ENCODE measurements around the gene TSC22D4.
A peak's percentile ranks its signal among the peaks of the same experiment; 100 is the strongest.
"Not testable (repeated sequence)": the region's sequence is repeated elsewhere in the genome, so short reads cannot be mapped to it uniquely, and the experiment has no call there.

The TSC22D4 gene

GRCh38 chr7:100478958-100479660 lies at the start of gene TSC22D4:
Gene TSC22D4, minus strand, starts transcription at chr7:100479214. Its CDS starts 1,176 bp downstream, at chr7:100478038.
- peak; percentile 77 for DNase-seq (ENCODE audit: low read depth, low spot score)
- H3K27ac ChIP-seq: peak within 1 kb of the TSS; percentile 75
- peak within 1 kb of the TSS; percentile 97 for H3K4me3 ChIP-seq
- H3K36me3 ChIP-seq (ENCODE audit: insufficient read depth, low read length): peaks cover 4% of the 10 kb centered on the region; the same call in 1 of the 2 replicates
- no peak for TF ChIP-seq EZH2 (IDR thresholded peaks at IDR 0.05)
- peak; percentile 92 for TF ChIP-seq FOXP2 (optimal IDR thresholded peaks at IDR 0.05; ENCODE audit: control extremely low read depth, extremely low read length, insufficient read depth)
- TF ChIP-seq POLR2AphosphoS5 (IDR thresholded peaks at IDR 0.05; ENCODE audit: borderline replicate concordance, low read depth, low read length): peak; percentile 80
- peak within 1 kb of the TSS; percentile 80 for H3K9ac ChIP-seq (ENCODE audit: insufficient read length)
- H3K9me3 ChIP-seq (ENCODE audit: low read depth, low read length): no peaks in the 10 kb centered on the region

- not testable (repeated sequence) for H3K4me3 ChIP-seq, H3K27ac ChIP-seq
Observed at GRCh38 chr7:100528108-100528866, 49.3 kb upstream of the TSC22D4 start.

GRCh38 chr7:100523192-100523591 lies 44.2 kb upstream of the TSC22D4 start:
- H3K36me3 ChIP-seq (ENCODE audit: insufficient read depth, low read length); H3K27ac ChIP-seq; H3K9ac ChIP-seq (ENCODE audit: insufficient read length); H3K9me3 ChIP-seq (ENCODE audit: low read depth, low read length); H3K4me3 ChIP-seq; DNase-seq (ENCODE audit: low read depth, low spot score): not testable (repeated sequence)

More at GRCh38 chr7:100528108-100528866, 49.3 kb upstream of the TSC22D4 start:
- H3K9ac ChIP-seq (ENCODE audit: insufficient read length); DNase-seq (ENCODE audit: low read depth, low spot score); H3K9me3 ChIP-seq (ENCODE audit: low read depth, low read length); H3K36me3 ChIP-seq (ENCODE audit: insufficient read depth, low read length): not testable (repeated sequence)

- DNase-seq (ENCODE audit: low read depth, low spot score); H3K36me3 ChIP-seq (ENCODE audit: insufficient read depth, low read length); H3K9ac ChIP-seq (ENCODE audit: insufficient read length); H3K9me3 ChIP-seq (ENCODE audit: low read depth, low read length); H3K4me3 ChIP-seq: not testable (repeated sequence)
- peak overlapping the region; percentile 44; the same call in 1 of the 2 replicates for H3K27ac ChIP-seq
Observed at GRCh38 chr7:100521909-100522593, 43.0 kb upstream of the TSC22D4 start.

GRCh38 chr7:100521076-100521475 lies 42.1 kb upstream of the TSC22D4 start:
- no peak for TF ChIP-seq POLR2AphosphoS5 (IDR thresholded peaks at IDR 0.05; ENCODE audit: borderline replicate concordance, low read depth, low read length)
- no peak for TF ChIP-seq EZH2 (IDR thresholded peaks at IDR 0.05)
- no peak for TF ChIP-seq FOXP2 (optimal IDR thresholded peaks at IDR 0.05; ENCODE audit: control extremely low read depth, extremely low read length, insufficient read depth)
- H3K27ac ChIP-seq: no peak overlapping the region; the same call in 1 of the 2 replicates
- H3K36me3 ChIP-seq (ENCODE audit: insufficient read depth, low read length): no peaks in the 10 kb centered on the region
- H3K9me3 ChIP-seq (ENCODE audit: low read depth, low read length): no peaks in the 10 kb centered on the region
- DNase-seq (ENCODE audit: low read depth, low spot score): no peak
- no peak overlapping the region for H3K4me3 ChIP-seq
- no peak overlapping the region for H3K9ac ChIP-seq (ENCODE audit: insufficient read length)

GRCh38 chr7:100520138-100520537 lies 41.1 kb upstream of the TSC22D4 start:
- H3K9ac ChIP-seq (ENCODE audit: insufficient read length): no peak overlapping the region
- 0 out of 2 replicates have a peak overlapping the region, but pooled peaks have one; percentile 48 for H3K27ac ChIP-seq
- H3K4me3 ChIP-seq: no peak overlapping the region
- no peaks in the 10 kb centered on the region for H3K9me3 ChIP-seq (ENCODE audit: low read depth, low read length)
- no peaks in the 10 kb centered on the region for H3K36me3 ChIP-seq (ENCODE audit: insufficient read depth, low read length)
- DNase-seq (ENCODE audit: low read depth, low spot score): no peak
- TF ChIP-seq FOXP2 (optimal IDR thresholded peaks at IDR 0.05; ENCODE audit: control extremely low read depth, extremely low read length, insufficient read depth) (no peak), EZH2 (IDR thresholded peaks at IDR 0.05) (no peak), POLR2AphosphoS5 (IDR thresholded peaks at IDR 0.05; ENCODE audit: borderline replicate concordance, low read depth, low read length) (no peak)

- H3K9ac ChIP-seq (ENCODE audit: insufficient read length): no peak overlapping the region
- DNase-seq (ENCODE audit: low read depth, low spot score): no peak
- TF ChIP-seq FOXP2 (optimal IDR thresholded peaks at IDR 0.05; ENCODE audit: control extremely low read depth, extremely low read length, insufficient read depth) (no peak), POLR2AphosphoS5 (IDR thresholded peaks at IDR 0.05; ENCODE audit: borderline replicate concordance, low read depth, low read length) (no peak), EZH2 (IDR thresholded peaks at IDR 0.05) (no peak)
- no peaks in the 10 kb centered on the region for H3K36me3 ChIP-seq (ENCODE audit: insufficient read depth, low read length)
- 0 out of 2 replicates have a peak overlapping the region, but pooled peaks have one; percentile 48 for H3K27ac ChIP-seq
- no peaks in the 10 kb centered on the region for H3K9me3 ChIP-seq (ENCODE audit: low read depth, low read length)
- H3K4me3 ChIP-seq: no peak overlapping the region
Observed at GRCh38 chr7:100519580-100519979, 40.6 kb upstream of the TSC22D4 start.

GRCh38 chr7:100517305-100517704 lies 38.3 kb upstream of the TSC22D4 start:
- Histone ChIP-seq H3K27ac (no peak overlapping the region), H3K4me3 (no peak overlapping the region), H3K36me3 (ENCODE audit: insufficient read depth, low read length) (no peaks in the 10 kb centered on the region), H3K9me3 (ENCODE audit: low read depth, low read length) (no peaks in the 10 kb centered on the region), H3K9ac (ENCODE audit: insufficient read length) (no peak overlapping the region)
- no peak for TF ChIP-seq POLR2AphosphoS5 (IDR thresholded peaks at IDR 0.05; ENCODE audit: borderline replicate concordance, low read depth, low read length)
- no peak for TF ChIP-seq FOXP2 (optimal IDR thresholded peaks at IDR 0.05; ENCODE audit: control extremely low read depth, extremely low read length, insufficient read depth)
- no peak for TF ChIP-seq EZH2 (IDR thresholded peaks at IDR 0.05)
- no peak for DNase-seq (ENCODE audit: low read depth, low spot score)
